ENCODE results near the gene CLEC4M. TPM values are rescaled to one million over a fixed set of nuclear protein-coding genes. Genes with fewer than 3 reads are reported as not detected.

Gene CLEC4M
- total RNA-seq, 4 donors from 2014 or later = 0.13 TPM; not detected in 3

DNA sequence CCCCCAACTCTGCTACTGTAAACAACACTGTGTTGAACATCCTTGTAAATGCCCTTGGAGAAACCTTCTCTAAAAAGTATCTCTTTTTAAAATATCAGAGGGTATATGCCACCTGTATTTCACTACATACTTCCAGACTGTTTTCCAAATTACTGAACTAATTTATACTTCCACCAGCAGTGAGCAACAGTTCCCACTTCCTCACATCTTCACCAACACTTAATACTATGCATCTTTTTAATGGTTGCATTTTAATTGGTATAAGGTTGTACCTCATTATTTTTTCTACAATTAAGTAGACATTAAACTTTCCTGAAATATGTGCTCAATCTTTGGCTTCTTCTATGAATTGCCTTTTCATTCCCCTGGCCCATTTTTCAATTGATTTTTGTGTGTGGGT lies 21.8 kb downstream of the CLEC4M start:
- no peaks in the 10 kb centered on the region for H3K36me3 ChIP-seq
- intact Hi-C loops (cut with DNase I) = no loop called here
- TF ChIP-seq POLR2A (IDR thresholded peaks at IDR 0.05) = no peak
- TF ChIP-seq, protein P1, sequence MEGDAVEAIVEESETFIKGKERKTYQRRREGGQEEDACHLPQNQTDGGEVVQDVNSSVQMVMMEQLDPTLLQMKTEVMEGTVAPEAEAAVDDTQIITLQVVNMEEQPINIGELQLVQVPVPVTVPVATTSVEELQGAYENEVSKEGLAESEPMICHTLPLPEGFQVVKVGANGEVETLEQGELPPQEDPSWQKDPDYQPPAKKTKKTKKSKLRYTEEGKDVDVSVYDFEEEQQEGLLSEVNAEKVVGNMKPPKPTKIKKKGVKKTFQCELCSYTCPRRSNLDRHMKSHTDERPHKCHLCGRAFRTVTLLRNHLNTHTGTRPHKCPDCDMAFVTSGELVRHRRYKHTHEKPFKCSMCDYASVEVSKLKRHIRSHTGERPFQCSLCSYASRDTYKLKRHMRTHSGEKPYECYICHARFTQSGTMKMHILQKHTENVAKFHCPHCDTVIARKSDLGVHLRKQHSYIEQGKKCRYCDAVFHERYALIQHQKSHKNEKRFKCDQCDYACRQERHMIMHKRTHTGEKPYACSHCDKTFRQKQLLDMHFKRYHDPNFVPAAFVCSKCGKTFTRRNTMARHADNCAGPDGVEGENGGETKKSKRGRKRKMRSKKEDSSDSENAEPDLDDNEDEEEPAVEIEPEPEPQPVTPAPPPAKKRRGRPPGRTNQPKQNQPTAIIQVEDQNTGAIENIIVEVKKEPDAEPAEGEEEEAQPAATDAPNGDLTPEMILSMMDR (IDR thresholded peaks at IDR 0.05) = no peak
- H3K4me1 ChIP-seq = peaks cover 0 to 6% of the 10 kb centered on the region in 2 donors
- H3K4me3 ChIP-seq (replicated peaks in 1 of 3) = no peak overlapping the region
- peaks cover 15% of the 10 kb centered on the region for H3K27me3 ChIP-seq
- H3K27ac ChIP-seq = no peak overlapping the region
- no peaks in the 10 kb centered on the region for H3K9me3 ChIP-seq
- no peak for DNase-seq

DNA sequence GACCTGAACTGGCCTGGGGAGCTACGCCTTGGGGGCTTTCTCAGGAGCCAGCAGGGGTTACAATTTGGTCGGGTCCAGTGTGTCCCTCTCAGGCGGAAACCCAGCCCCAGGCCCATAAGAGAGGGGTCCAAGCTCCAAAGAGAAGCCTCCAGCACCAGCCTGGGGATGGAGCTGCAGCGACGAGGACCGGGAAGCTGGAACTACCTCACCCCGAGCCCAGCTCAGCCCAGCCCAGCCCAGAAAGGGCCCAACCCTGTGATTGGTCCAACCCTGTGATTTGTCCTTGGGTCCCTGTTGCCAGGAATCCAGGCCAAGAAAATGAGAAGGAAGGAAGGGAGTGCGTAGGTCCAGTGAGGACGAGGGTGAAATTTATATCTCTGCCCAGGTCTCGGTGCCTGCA lies 24.1 kb downstream of the CLEC4M start:
- peaks cover 0 to 6% of the 10 kb centered on the region in 2 donors for H3K4me1 ChIP-seq
- no peak overlapping the region for H3K4me3 ChIP-seq (replicated peaks in 1 of 3)
- DNase-seq = no peak
- H3K27me3 ChIP-seq = peaks cover 15% of the 10 kb centered on the region
- no peaks in the 10 kb centered on the region for H3K9me3 ChIP-seq
- H3K27ac ChIP-seq = no peak overlapping the region
- H3K36me3 ChIP-seq = no peaks in the 10 kb centered on the region
- TF ChIP-seq, protein P1 (IDR thresholded peaks at IDR 0.05) = no peak
- TF ChIP-seq POLR2A (IDR thresholded peaks at IDR 0.05) = no peak
- 11 to 18% methylated on average over 3 to 7 of the region's 10 CpGs for WGBS, 2 donors
- intact Hi-C loops (cut with DNase I) = no loop called here

DNA sequence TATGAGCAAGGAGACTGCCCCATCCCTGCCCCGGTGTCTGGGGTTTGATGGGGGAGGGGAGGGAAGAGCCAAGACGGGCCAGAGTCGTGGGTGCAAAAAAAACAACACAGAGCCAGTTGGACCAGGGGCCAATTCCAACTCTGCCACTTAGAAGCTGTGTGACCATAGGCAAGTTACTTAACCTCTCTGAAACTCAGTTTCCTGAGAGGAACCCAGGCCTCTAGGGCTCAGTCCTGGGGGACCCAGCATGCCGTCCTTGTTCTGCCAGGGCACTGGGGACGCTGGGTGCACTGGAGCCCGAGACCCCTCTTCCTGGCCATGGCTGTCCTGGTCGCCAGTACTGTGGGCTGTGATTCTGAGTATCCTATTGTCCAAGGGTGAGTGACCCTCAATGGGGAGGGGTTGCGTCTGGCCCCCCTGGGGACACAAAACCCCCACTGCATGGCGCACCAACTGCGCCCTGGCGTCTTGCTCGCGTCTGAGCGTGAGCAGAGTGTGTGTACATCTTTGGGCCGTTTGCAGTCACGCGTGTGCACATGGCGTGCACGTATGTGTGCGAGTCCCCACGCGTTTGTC lies 24.6 kb downstream of the CLEC4M start:
- no peaks in the 10 kb centered on the region for H3K9me3 ChIP-seq
- H3K36me3 ChIP-seq = no peaks in the 10 kb centered on the region
- H3K4me3 ChIP-seq (replicated peaks in 1 of 3) = no peak overlapping the region
- H3K27me3 ChIP-seq = peaks cover 15% of the 10 kb centered on the region
- DNase-seq = no peak
- H3K27ac ChIP-seq = no peak overlapping the region
- peaks cover 0 to 6% of the 10 kb centered on the region in 2 donors for H3K4me1 ChIP-seq
- 17 to 19% methylated on average over 8 to 13 of the region's 22 CpGs for WGBS, 2 donors
- intact Hi-C loops (cut with DNase I) = no loop called here
- TF ChIP-seq, protein P1 (IDR thresholded peaks at IDR 0.05) = no peak
- TF ChIP-seq POLR2A (IDR thresholded peaks at IDR 0.05) = no peak

DNA sequence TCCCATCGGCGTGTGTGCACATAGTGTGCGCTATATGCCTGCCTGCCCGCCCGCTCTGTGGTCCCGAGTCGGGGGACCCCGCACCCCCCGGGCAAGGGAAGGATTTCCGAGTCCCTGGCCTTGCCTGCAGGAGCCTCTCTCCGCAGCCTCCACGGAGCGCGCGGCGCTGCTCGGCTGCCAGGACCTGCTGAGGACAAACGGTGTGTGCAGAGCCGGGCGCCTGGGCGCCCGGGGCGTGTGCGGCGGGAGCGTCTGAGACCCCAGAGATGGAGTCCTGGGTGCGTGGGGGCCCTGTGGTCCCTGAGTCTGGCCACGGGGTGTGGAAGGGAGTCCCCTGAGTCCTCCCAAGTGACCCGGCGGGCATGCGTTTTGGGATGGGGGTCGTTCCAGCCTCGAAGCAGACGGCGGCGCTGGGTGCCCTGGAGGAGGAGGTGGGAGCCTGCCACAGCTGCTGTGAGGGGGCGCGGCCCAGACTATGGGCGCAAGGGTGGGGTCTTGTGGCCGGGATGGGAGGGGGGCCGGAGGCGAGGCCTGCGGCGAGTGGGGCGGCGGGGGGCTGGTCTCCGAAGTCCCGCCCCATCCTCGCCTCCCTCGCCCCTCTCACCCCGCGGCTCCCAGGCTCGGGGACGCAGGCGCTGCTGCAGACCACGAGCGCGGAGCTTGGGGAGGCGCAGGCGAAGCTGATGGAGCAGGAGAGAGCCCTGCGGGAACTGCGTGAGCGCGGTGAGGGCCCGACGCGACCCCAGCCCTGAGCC lies 25.3 kb downstream of the CLEC4M start:
- H3K4me3 ChIP-seq (replicated peaks in 1 of 3) = no peak overlapping the region
- H3K36me3 ChIP-seq = no peaks in the 10 kb centered on the region
- 1% methylated on average over 23 of the region's 67 CpGs; no CpG with 5 or more reads in 1 of the 2 donors for WGBS, 2 donors
- DNase-seq = no peak
- TF ChIP-seq, protein P1 (IDR thresholded peaks at IDR 0.05) = no peak
- TF ChIP-seq POLR2A (IDR thresholded peaks at IDR 0.05) = no peak
- peaks cover 0 to 6% of the 10 kb centered on the region in 2 donors for H3K4me1 ChIP-seq
- intact Hi-C loops (cut with DNase I) = no loop called here
- H3K27ac ChIP-seq = no peak overlapping the region
- no peaks in the 10 kb centered on the region for H3K9me3 ChIP-seq
- H3K27me3 ChIP-seq = peaks cover 15% of the 10 kb centered on the region

DNA sequence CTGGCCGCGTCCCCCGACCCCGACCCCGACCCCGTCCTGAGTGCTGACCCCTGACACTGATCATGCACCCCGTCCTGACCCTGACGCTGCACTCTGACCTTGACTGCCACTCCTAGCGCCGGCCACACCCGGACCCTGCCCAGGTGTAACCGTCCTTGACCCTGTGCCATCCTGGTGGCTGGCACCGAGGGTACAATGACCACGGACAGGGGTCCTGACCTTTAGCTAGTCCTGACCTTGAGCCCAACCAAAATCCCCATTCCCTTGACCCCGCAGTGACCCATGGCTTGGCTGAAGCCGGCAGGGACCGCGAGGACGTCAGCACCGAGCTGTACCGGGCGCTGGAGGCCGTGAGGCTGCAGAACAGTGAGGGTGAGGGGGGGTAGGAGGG lies 25.9 kb downstream of the CLEC4M start:
- Histone ChIP-seq H3K4me1 (peaks cover 0 to 6% of the 10 kb centered on the region in 2 donors), H3K4me3 (replicated peaks in 1 of 3) (no peak overlapping the region), H3K9me3 (no peaks in the 10 kb centered on the region), H3K27me3 (peaks cover 15% of the 10 kb centered on the region), H3K36me3 (no peaks in the 10 kb centered on the region), H3K27ac (no peak overlapping the region)
- WGBS, 2 donors = 2% methylated on average over 9 of the region's 23 CpGs; no CpG with 5 or more reads in 1 of the 2 donors
- TF ChIP-seq, protein P1 (IDR thresholded peaks at IDR 0.05) = no peak
- no peak for TF ChIP-seq POLR2A (IDR thresholded peaks at IDR 0.05)
- no peak for DNase-seq
- intact Hi-C loops (cut with DNase I) = no loop called here
